ENCODE measurements around the gene EDRF1. TPM values are rescaled to one million over a fixed set of nuclear protein-coding genes. Genes with fewer than 3 reads are reported as not detected.

Gene EDRF1
- total RNA-seq, 1 experiment from 2014 or later = 32.9 TPM

- TF ChIP-seq NFE2L1 (CRISPR knock-in tag; IDR thresholded peaks at IDR 0.05) = no peak
- TF ChIP-seq JUN (CRISPR knock-in tag; IDR thresholded peaks at IDR 0.05) = no peak
- no peak for TF ChIP-seq IRF1 (CRISPR knock-in tag; IDR thresholded peaks at IDR 0.05)
- Mint-ChIP-seq H3K36me3 (no peaks in the 10 kb centered on the region), H3K4me1 (0 out of 2 replicates have a peak, but pooled peaks cover 2% of the 10 kb centered on the region), H3K27ac (no peak overlapping the region), H3K4me3 (no peak overlapping the region), H3K9me3 (no peaks in the 10 kb centered on the region), H3K27me3 (ENCODE audit: low read depth) (no peaks in the 10 kb centered on the region)
- DNase-seq (ENCODE audit: low spot score) (no peak), ATAC-seq (no peak)
- ChIA-PET CTCF (no interaction called here), POLR2A (no interaction called here)
Measured at GRCh38 chr10:125691160-125691981, 28.1 kb upstream of the EDRF1 start.

- H3K4me1 Mint-ChIP-seq = 0 out of 2 replicates have a peak, but pooled peaks cover 2% of the 10 kb centered on the region
- no peaks in the 10 kb centered on the region for H3K27me3 Mint-ChIP-seq (ENCODE audit: low read depth)
- no peaks in the 10 kb centered on the region for H3K36me3 Mint-ChIP-seq
- no peaks in the 10 kb centered on the region for H3K9me3 Mint-ChIP-seq
- no peak overlapping the region for H3K4me3 Mint-ChIP-seq
- CTCF ChIA-PET = no interaction called here
- ATAC-seq = no peak
- POLR2A ChIA-PET = no interaction called here
- no peak overlapping the region for H3K27ac Mint-ChIP-seq
- TF ChIP-seq E2F4 (CRISPR knock-in tag; IDR thresholded peaks at IDR 0.05; ENCODE audit: borderline replicate concordance, low read depth) (no peak), TP53 (CRISPR knock-in tag; IDR thresholded peaks at IDR 0.05) (no peak), SMAD4 (CRISPR knock-in tag; IDR thresholded peaks at IDR 0.05) (no peak), TEAD4 (CRISPR knock-in tag; IDR thresholded peaks at IDR 0.05) (no peak), ZNF232 (CRISPR knock-in tag; IDR thresholded peaks at IDR 0.05) (no peak), ATF6 (CRISPR knock-in tag; IDR thresholded peaks at IDR 0.05) (no peak), ZNF396 (CRISPR knock-in tag; IDR thresholded peaks at IDR 0.05; ENCODE audit: borderline replicate concordance) (no peak), ZNF512 (CRISPR knock-in tag; IDR thresholded peaks at IDR 0.05; ENCODE audit: borderline replicate concordance) (no peak), PRRX2 (CRISPR knock-in tag; IDR thresholded peaks at IDR 0.05) (no peak)
- DNase-seq (ENCODE audit: low spot score) = no peak
Measured at GRCh38 chr10:125692196-125692595, 27.3 kb upstream of the EDRF1 start.

GRCh38 chr10:125692601-125693523 is 26.6 kb upstream of the EDRF1 start:
- DNase-seq (ENCODE audit: low spot score) (no peak), ATAC-seq (no peak)
- Mint-ChIP-seq H3K9me3 (no peaks in the 10 kb centered on the region), H3K27me3 (ENCODE audit: low read depth) (no peaks in the 10 kb centered on the region), H3K36me3 (no peaks in the 10 kb centered on the region), H3K27ac (no peak overlapping the region), H3K4me3 (no peak overlapping the region), H3K4me1 (0 out of 2 replicates have a peak, but pooled peaks cover 2% of the 10 kb centered on the region)
- POLR2A ChIA-PET = no interaction called here
- TF ChIP-seq ZNF232 (CRISPR knock-in tag; IDR thresholded peaks at IDR 0.05) (no peak), ATF1 (CRISPR knock-in tag; IDR thresholded peaks at IDR 0.05) (no peak), JUN (CRISPR knock-in tag; IDR thresholded peaks at IDR 0.05) (no peak), ZNF263 (CRISPR knock-in tag; IDR thresholded peaks at IDR 0.05; ENCODE audit: low read depth) (no peak), PRDM15 (CRISPR knock-in tag; IDR thresholded peaks at IDR 0.05) (no peak), CBFB (CRISPR knock-in tag; IDR thresholded peaks at IDR 0.05; ENCODE audit: low read depth) (no peak), GTF2I (CRISPR knock-in tag; conservative IDR thresholded peaks at IDR 0.05) (no peak), TP53 (CRISPR knock-in tag; IDR thresholded peaks at IDR 0.05) (no peak), CREM (CRISPR knock-in tag; IDR thresholded peaks at IDR 0.05) (no peak)
- CTCF ChIA-PET = no interaction called here
